BLaER1 (cell line): Measurements from ENCODE around the gene STX8.

Source experiments
- H3K27ac ChIP-seq: shearing (Covaris generic); formaldehyde crosslinking; 2 replicates; pipeline ENCODE4 v1.8.1; 2022
- H3K27me3 ChIP-seq: shearing (Covaris generic); formaldehyde crosslinking; 2 replicates; pipeline ENCODE4 v1.8.1; 2022
- H3K36me3 ChIP-seq: shearing (Covaris generic); formaldehyde crosslinking; 2 replicates; pipeline ENCODE4 v1.8.1; 2022
- H3K4me1 ChIP-seq: shearing (Covaris generic); formaldehyde crosslinking; 2 replicates; pipeline ENCODE4 v1.8.1; 2022
- H3K4me2 ChIP-seq: shearing (Covaris generic); formaldehyde crosslinking; 2 replicates; pipeline ENCODE4 v1.8.1; 2022
- H3K4me3 ChIP-seq: shearing (Covaris generic); formaldehyde crosslinking; 2 replicates; pipeline ENCODE4 v1.8.1; 2022
- H3K9ac ChIP-seq: shearing (Covaris generic); formaldehyde crosslinking; 2 replicates; pipeline ENCODE4 v1.8.1; 2022
- H3K9me3 ChIP-seq: shearing (Covaris generic); formaldehyde crosslinking; 2 replicates; pipeline ENCODE4 v1.8.1; 2022
- H4K20me1 ChIP-seq: shearing (Covaris generic); formaldehyde crosslinking; 2 replicates; pipeline ENCODE4 v1.8.1; 2022
- Cebpa-rat ChIP-seq: shearing (Covaris generic); IDR thresholded peaks from 2 replicates; pipeline ENCODE4 v1.8.1; 2022

Gene STX8

GRCh38 chr17:9225305-9226101, 350.1 kb downstream of the STX8 start:
- peaks cover 1% of the 10 kb centered on the region; the same call in 1 of the 2 replicates for H4K20me1 ChIP-seq
- H3K4me3 ChIP-seq, result no peak overlapping the region
- H3K4me1 ChIP-seq, result peaks cover 22% of the 10 kb centered on the region
- H3K9ac ChIP-seq, result no peak overlapping the region
- H3K4me2 ChIP-seq, result no peak overlapping the region
- no peaks in the 10 kb centered on the region for H3K27me3 ChIP-seq
- H3K27ac ChIP-seq, result no peak overlapping the region
- H3K9me3 ChIP-seq, result no peaks in the 10 kb centered on the region
- no peak for TF ChIP-seq Cebpa-rat
- no peaks in the 10 kb centered on the region for H3K36me3 ChIP-seq

- peaks cover 24% of the 10 kb centered on the region for H3K4me1 ChIP-seq
- no peak overlapping the region for H3K4me3 ChIP-seq
Measured at GRCh38 chr17:9224485-9224884, 351.1 kb downstream of the STX8 start.

GRCh38 chr17:9223531-9223930, 352.1 kb downstream of the STX8 start:
- no peaks in the 10 kb centered on the region for H4K20me1 ChIP-seq
- no peak overlapping the region for H3K9ac ChIP-seq
- no peaks in the 10 kb centered on the region for H3K36me3 ChIP-seq
- no peak overlapping the region for H3K27ac ChIP-seq
- H3K4me2 ChIP-seq, result peak overlapping the region; percentile 22; the same call in 1 of the 2 replicates
- no peaks in the 10 kb centered on the region for H3K9me3 ChIP-seq
- peaks cover 24% of the 10 kb centered on the region for H3K4me1 ChIP-seq
- TF ChIP-seq Cebpa-rat, result no peak
- no peaks in the 10 kb centered on the region for H3K27me3 ChIP-seq
- no peak overlapping the region for H3K4me3 ChIP-seq

More at GRCh38 chr17:9224485-9224884, 351.1 kb downstream of the STX8 start:
- Histone ChIP-seq H3K36me3 (no peaks in the 10 kb centered on the region), H3K9me3 (no peaks in the 10 kb centered on the region), H4K20me1 (no peaks in the 10 kb centered on the region; the same call in 1 of the 2 replicates), H3K4me2 (no peak overlapping the region), H3K27me3 (no peaks in the 10 kb centered on the region), H3K27ac (no peak overlapping the region), H3K9ac (no peak overlapping the region)
- TF ChIP-seq Cebpa-rat, result no peak

GRCh38 chr17:9221922-9222180, 353.8 kb downstream of the STX8 start:
- no peak overlapping the region for H3K9ac ChIP-seq
- no peaks in the 10 kb centered on the region for H3K36me3 ChIP-seq
- no peak overlapping the region for H3K4me3 ChIP-seq
- peaks cover 20% of the 10 kb centered on the region for H3K4me1 ChIP-seq
- H3K27me3 ChIP-seq, result no peaks in the 10 kb centered on the region
- H3K4me2 ChIP-seq, result no peak overlapping the region
- no peak for TF ChIP-seq Cebpa-rat
- no peak overlapping the region for H3K27ac ChIP-seq
- peaks cover 4% of the 10 kb centered on the region for H3K9me3 ChIP-seq
- no peaks in the 10 kb centered on the region for H4K20me1 ChIP-seq

GRCh38 chr17:9221147-9221921, 354.3 kb downstream of the STX8 start:
- Histone ChIP-seq H3K4me1 (peaks cover 14% of the 10 kb centered on the region; the same call in 1 of the 2 replicates), H3K9me3 (peaks cover 9% of the 10 kb centered on the region), H3K27ac (no peak overlapping the region), H3K27me3 (no peaks in the 10 kb centered on the region), H3K4me3 (no peak overlapping the region), H4K20me1 (no peaks in the 10 kb centered on the region), H3K36me3 (no peaks in the 10 kb centered on the region), H3K4me2 (no peak overlapping the region), H3K9ac (no peak overlapping the region)
- no peak for TF ChIP-seq Cebpa-rat

- peaks cover 14% of the 10 kb centered on the region; the same call in 1 of the 2 replicates for H3K4me1 ChIP-seq
- H3K9ac ChIP-seq, result no peak overlapping the region
- H3K27me3 ChIP-seq, result no peaks in the 10 kb centered on the region
- H3K27ac ChIP-seq, result no peak overlapping the region
- H3K4me3 ChIP-seq, result no peak overlapping the region
- no peak for TF ChIP-seq Cebpa-rat
- no peaks in the 10 kb centered on the region for H4K20me1 ChIP-seq
- peaks cover 16% of the 10 kb centered on the region for H3K9me3 ChIP-seq
- H3K4me2 ChIP-seq, result peak overlapping the region; percentile 2; the same call in 1 of the 2 replicates
- H3K36me3 ChIP-seq, result no peaks in the 10 kb centered on the region
Measured at GRCh38 chr17:9220398-9221146, 355.0 kb downstream of the STX8 start.

GRCh38 chr17:9219631-9220397, 355.8 kb downstream of the STX8 start:
- no peak overlapping the region for H3K4me3 ChIP-seq
- no peak overlapping the region for H3K4me2 ChIP-seq
- TF ChIP-seq Cebpa-rat, result no peak
- H3K36me3 ChIP-seq, result no peaks in the 10 kb centered on the region
- H3K4me1 ChIP-seq, result peaks cover 14% of the 10 kb centered on the region; the same call in 1 of the 2 replicates
- H3K27ac ChIP-seq, result no peak overlapping the region
- no peaks in the 10 kb centered on the region for H4K20me1 ChIP-seq
- peaks cover 24% of the 10 kb centered on the region for H3K9me3 ChIP-seq
- H3K9ac ChIP-seq, result no peak overlapping the region
- H3K27me3 ChIP-seq, result no peaks in the 10 kb centered on the region

- H3K9me3 ChIP-seq, result peaks cover 31% of the 10 kb centered on the region
- H3K4me3 ChIP-seq, result no peak overlapping the region
- no peaks in the 10 kb centered on the region for H4K20me1 ChIP-seq
- H3K27me3 ChIP-seq, result no peaks in the 10 kb centered on the region
- no peak for TF ChIP-seq Cebpa-rat
- H3K9ac ChIP-seq, result no peak overlapping the region
- no peak overlapping the region for H3K27ac ChIP-seq
- no peak overlapping the region for H3K4me2 ChIP-seq
- peaks cover 14% of the 10 kb centered on the region; the same call in 1 of the 2 replicates for H3K4me1 ChIP-seq
- no peaks in the 10 kb centered on the region for H3K36me3 ChIP-seq
Measured at GRCh38 chr17:9218911-9219310, 356.7 kb downstream of the STX8 start.

GRCh38 chr17:9218064-9218635, 357.5 kb downstream of the STX8 start:
- H3K36me3 ChIP-seq, result no peaks in the 10 kb centered on the region
- H3K4me3 ChIP-seq, result no peak overlapping the region
- H3K4me1 ChIP-seq, result peaks cover 8% of the 10 kb centered on the region; the same call in 1 of the 2 replicates
- no peaks in the 10 kb centered on the region for H4K20me1 ChIP-seq
- peaks cover 31% of the 10 kb centered on the region for H3K9me3 ChIP-seq
- H3K4me2 ChIP-seq, result no peak overlapping the region
- TF ChIP-seq Cebpa-rat, result no peak
- H3K27me3 ChIP-seq, result no peaks in the 10 kb centered on the region
- H3K9ac ChIP-seq, result no peak overlapping the region
- H3K27ac ChIP-seq, result no peak overlapping the region
